ENCODE measurements around the gene CREG2. TPM values are rescaled to one million over a fixed set of nuclear protein-coding genes. Genes with fewer than 3 reads are reported as not detected.
A peak's percentile ranks its signal among the peaks of the same experiment; 100 is the strongest.

Gene CREG2
- polyA plus RNA-seq, 1 experiment: not detected

DNA sequence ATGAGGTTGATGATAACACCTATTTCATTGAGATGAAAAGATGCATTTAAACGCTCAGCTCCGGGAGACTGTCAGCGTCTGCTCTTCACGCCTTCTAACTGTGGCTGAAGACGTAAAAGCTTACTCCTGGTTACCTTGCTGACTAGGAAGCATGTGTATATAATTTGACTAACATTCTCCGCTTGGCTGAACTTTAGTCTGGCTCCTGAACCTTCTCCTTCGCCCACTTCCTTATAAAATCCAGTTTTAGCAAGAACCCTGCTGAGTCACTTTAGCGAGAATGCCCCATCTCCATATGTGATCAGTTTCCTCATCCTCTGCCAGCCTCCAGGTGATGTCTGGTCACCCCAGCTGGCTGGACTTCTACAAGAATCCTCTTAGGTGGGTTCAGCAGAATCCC lies 12.7 kb upstream of the CREG2 start:
- TF ChIP-seq, protein P1, sequence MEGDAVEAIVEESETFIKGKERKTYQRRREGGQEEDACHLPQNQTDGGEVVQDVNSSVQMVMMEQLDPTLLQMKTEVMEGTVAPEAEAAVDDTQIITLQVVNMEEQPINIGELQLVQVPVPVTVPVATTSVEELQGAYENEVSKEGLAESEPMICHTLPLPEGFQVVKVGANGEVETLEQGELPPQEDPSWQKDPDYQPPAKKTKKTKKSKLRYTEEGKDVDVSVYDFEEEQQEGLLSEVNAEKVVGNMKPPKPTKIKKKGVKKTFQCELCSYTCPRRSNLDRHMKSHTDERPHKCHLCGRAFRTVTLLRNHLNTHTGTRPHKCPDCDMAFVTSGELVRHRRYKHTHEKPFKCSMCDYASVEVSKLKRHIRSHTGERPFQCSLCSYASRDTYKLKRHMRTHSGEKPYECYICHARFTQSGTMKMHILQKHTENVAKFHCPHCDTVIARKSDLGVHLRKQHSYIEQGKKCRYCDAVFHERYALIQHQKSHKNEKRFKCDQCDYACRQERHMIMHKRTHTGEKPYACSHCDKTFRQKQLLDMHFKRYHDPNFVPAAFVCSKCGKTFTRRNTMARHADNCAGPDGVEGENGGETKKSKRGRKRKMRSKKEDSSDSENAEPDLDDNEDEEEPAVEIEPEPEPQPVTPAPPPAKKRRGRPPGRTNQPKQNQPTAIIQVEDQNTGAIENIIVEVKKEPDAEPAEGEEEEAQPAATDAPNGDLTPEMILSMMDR (IDR thresholded peaks at IDR 0.05; ENCODE audit: low read depth, low read length): no peak
- POLR2A ChIA-PET: interaction anchor here (0.7 kb wide), 1 partner anchor 103 kb away, joined by 3 read pairs; no protein-coding TSS in a partner anchor

DNA sequence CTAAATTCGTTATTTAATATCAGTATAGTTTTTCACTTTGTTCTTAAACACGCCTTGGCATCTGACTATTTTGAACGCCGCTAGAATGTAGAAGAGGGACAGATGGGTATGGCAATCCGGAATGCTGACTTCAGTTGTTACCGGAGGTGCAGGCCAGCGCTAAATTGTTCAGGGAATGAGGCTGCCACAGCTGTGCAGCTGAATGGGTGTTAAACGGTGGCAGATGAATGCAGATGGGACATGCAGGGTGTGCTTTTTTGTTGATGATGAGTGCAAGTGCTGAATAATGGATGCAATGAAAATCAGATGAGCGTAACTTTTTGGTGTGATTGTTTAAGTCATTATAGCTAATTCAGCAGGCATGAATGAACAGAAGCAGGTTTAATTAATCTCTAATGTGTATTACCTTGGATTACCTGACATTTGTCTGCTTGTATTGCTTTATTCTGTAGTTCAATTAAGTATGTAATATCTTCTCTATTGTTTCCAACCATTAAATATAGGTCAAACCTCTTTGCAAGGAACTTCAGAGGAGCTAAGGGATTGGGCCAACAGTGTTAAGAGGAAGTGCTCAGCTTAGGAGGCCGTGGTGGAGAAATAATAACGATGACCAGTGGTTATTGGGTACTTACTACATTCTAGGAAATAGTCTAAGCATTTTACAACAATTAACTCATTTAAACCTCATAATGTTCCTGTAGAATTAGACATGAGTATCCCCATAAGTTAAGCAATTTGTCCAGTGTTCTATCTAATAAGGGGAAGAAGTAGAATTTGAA lies 11.9 kb upstream of the CREG2 start:
- H3K27ac ChIP-seq (ENCODE audit: low read depth, low read length): no peak overlapping the region
- POLR2A ChIA-PET: no interaction called here
- CTCF ChIA-PET: interaction anchor here (0.5 to 1.4 kb wide), 3 partner anchors 57 to 485 kb away, joined by 4 to 10 read pairs (median 5); no protein-coding TSS in a partner anchor

More for the DNA sequence above, 12.7 kb upstream of the CREG2 start:
- no peak for DNase-seq (ENCODE audit: low read depth, low spot score)
- Histone ChIP-seq H3K27me3 (ENCODE audit: control insufficient read depth, insufficient read depth, low read length) (no peaks in the 10 kb centered on the region), H3K27ac (ENCODE audit: low read depth, low read length) (no peak overlapping the region), H3K4me3 (ENCODE audit: low read depth, low read length) (no peak overlapping the region), H3K9me3 (ENCODE audit: control insufficient read depth, insufficient read depth, low read length) (no peaks in the 10 kb centered on the region)
- CTCF ChIA-PET: interaction anchor here (0.5 to 1.4 kb wide), 3 partner anchors 58 to 484 kb away, joined by 4 to 10 read pairs (median 5); no protein-coding TSS in a partner anchor

DNA sequence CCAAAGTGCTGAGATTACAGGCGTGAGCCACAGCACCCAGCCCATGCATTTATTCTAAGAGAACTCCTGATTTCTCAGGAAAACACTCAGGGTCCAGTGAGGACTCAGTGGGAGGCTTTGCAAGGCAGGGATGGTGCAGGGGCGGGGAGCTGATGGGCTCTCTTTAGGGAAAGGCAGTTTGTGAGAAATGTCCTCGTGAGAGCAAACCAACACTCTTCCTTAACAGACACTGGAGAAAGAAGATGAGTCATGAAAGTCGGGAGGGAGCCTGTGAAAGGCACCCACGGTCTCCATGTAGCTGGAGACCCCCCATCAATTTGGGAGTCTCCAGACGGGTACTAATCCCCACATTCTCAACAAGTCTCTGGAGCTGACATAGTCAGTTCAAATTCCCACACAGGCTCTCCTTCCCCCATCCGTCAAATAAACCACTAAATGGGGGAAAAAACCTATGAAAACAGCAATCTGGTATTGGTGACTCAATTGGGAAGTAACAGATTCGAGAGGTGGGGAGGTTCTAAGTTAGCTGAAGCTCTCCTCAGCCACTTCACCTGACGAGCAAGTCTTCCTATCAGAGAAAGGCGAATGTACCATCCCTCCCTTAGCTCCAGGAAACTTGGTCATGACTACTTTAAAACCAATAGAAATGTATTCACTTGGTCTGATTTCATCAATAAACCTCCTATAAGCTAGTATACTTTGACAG lies 11.0 kb upstream of the CREG2 start:
- no peak for DNase-seq (ENCODE audit: low read depth, low spot score)
- H3K4me3 ChIP-seq (ENCODE audit: low read depth, low read length): no peak overlapping the region
- TF ChIP-seq, protein P1 (IDR thresholded peaks at IDR 0.05; ENCODE audit: low read depth, low read length): no peak
- CTCF ChIA-PET: interaction anchor here (1.4 kb wide), 1 partner anchor 56 kb away, joined by 4 read pairs; no protein-coding TSS in a partner anchor
- POLR2A ChIA-PET: no interaction called here
- no peaks in the 10 kb centered on the region for H3K9me3 ChIP-seq (ENCODE audit: control insufficient read depth, insufficient read depth, low read length)
- no peak overlapping the region for H3K27ac ChIP-seq (ENCODE audit: low read depth, low read length)
- H3K27me3 ChIP-seq (ENCODE audit: control insufficient read depth, insufficient read depth, low read length): no peaks in the 10 kb centered on the region

More for the DNA sequence above, 11.9 kb upstream of the CREG2 start:
- no peaks in the 10 kb centered on the region for H3K27me3 ChIP-seq (ENCODE audit: control insufficient read depth, insufficient read depth, low read length)
- H3K9me3 ChIP-seq (ENCODE audit: control insufficient read depth, insufficient read depth, low read length): no peaks in the 10 kb centered on the region
- DNase-seq (ENCODE audit: low read depth, low spot score): no peak
- H3K4me3 ChIP-seq (ENCODE audit: low read depth, low read length): no peak overlapping the region
- TF ChIP-seq, protein P1 (IDR thresholded peaks at IDR 0.05; ENCODE audit: low read depth, low read length): no peak

DNA sequence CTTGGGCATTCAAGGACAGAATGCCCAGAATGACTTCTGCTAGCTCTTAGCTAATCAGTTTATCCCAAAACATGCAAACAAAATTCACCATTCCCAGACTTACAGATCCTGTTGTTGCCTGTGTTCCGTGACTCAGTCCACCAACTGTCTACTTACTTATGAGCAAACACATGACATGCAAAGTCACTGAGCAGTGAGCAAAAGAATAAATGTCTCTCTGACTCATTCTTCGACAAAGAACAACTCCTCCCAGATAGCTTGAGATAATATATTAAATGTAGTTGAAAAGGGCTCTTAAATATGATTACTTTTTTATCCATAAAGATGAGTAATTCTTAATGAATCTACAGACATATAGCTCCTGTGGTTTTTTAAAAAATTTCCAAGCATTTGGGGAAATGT lies 9.0 kb upstream of the CREG2 start:
- no peak overlapping the region; the same call in 1 of the 2 replicates for H3K4me3 ChIP-seq (ENCODE audit: low read depth, low read length)
- CTCF ChIA-PET: interaction anchor here (1.3 to 2.2 kb wide), 4 partner anchors 9 to 436 kb away, joined by 3 to 12 read pairs (median 6); partner anchors contain the start of gene CREG2
- no peaks in the 10 kb centered on the region for H3K27me3 ChIP-seq (ENCODE audit: control insufficient read depth, insufficient read depth, low read length)
- TF ChIP-seq, protein P1 (IDR thresholded peaks at IDR 0.05; ENCODE audit: low read depth, low read length): no peak
- DNase-seq (ENCODE audit: low read depth, low spot score): peak; percentile 69
- no peaks in the 10 kb centered on the region for H3K9me3 ChIP-seq (ENCODE audit: control insufficient read depth, insufficient read depth, low read length)
- H3K27ac ChIP-seq (ENCODE audit: low read depth, low read length): peak overlapping the region; percentile 83
- POLR2A ChIA-PET: no interaction called here

All from AG04450 (cell line).